HG02763 (cell line): ENCODE results near the gene BMERB1.
"Not testable (repeated sequence)": the region's sequence is repeated elsewhere in the genome, so short reads cannot be mapped to it uniquely, and the experiment has no call there.

Source experiments
- ATAC-seq: cut with Tn5 transposase; IDR thresholded peaks from one replicate; pipeline ENCODE4 v1.9.1; 2021; ENCODE audit warnings: mild to moderate bottlenecking, moderate library complexity; ENCODE audit not compliant: unreplicated experiment

The BMERB1 gene

DNA sequence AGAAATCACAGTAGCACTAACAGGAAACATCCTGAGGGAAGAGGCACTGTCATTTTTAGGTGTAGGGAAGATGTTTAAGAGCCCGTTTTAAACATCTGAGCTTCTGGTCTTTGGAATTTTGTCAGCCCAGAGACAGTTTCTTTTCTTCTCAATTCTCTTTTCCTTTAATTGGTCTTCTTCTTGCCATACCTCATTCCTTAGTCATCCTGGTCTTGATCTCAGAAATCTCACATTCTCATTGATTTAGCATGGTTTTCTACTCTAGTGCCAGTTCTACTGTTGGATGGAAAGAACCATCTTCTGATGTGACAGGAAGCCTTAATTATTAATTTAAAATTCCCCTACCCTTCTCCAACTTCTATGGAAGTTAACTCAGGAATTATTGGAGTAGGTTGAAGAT lies 25.4 kb downstream of the BMERB1 start:
- ATAC-seq: no peak

- no peak for ATAC-seq
Observed at GRCh38 chr16:15460601-15461000, 26.2 kb downstream of the BMERB1 start.

- ATAC-seq: no peak
Observed at GRCh38 chr16:15461376-15461775, 27.0 kb downstream of the BMERB1 start.

DNA sequence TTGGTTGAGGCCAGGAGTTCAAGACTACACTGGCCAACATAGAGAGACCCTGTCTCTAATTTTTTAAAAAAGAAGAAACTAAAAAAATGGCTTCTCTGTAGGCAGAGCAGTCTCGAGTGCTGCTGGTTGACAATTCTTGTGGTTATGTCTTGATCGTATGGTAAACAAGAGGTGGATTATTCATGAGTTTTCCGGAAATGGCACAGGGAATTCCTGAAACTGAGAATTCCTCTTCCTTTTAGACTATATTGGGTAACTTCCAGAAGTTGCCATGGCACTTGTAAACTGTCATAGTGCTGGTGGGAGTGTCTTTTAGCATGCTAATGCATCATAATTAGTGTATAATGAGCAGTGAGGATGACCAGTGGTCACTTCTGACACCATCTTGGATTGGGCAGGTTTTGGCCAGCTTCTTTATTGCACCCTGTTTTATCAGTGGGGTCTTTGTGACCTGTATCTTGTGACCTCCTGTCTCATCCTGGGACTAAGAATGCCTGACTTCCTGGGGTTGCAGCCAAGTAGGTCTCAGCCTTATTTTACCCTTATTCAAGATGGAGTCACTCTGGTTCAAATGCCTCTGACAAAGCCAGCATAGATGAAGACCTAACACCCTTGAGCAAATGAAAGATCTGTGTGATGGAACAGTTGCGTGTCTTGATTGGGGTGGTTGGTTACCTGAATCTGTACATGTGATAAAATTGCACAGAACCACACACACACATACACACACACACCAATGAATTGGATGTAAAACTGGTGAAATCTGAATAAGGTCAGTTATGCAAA lies 30.2 kb downstream of the BMERB1 start:
- ATAC-seq: no peak

DNA sequence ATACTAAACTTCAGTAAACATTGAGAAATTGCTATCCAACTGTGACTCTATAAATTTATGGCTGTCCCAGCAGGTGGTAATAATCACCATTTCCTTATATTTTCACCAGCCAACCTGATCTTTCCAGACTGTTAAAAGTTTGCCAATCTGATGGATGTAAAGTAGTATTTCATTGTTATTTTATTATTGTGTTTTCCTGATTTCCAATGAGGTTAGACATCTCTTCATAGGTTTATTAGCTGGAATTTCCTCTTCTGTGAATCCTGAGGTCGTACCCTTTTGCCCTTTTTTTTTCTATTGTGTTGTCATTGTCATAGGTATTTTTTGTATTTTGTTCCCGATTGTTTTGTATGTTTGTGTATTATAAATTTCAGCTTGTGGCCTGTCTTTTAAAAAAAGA lies 31.7 kb downstream of the BMERB1 start:
- no peak for ATAC-seq

DNA sequence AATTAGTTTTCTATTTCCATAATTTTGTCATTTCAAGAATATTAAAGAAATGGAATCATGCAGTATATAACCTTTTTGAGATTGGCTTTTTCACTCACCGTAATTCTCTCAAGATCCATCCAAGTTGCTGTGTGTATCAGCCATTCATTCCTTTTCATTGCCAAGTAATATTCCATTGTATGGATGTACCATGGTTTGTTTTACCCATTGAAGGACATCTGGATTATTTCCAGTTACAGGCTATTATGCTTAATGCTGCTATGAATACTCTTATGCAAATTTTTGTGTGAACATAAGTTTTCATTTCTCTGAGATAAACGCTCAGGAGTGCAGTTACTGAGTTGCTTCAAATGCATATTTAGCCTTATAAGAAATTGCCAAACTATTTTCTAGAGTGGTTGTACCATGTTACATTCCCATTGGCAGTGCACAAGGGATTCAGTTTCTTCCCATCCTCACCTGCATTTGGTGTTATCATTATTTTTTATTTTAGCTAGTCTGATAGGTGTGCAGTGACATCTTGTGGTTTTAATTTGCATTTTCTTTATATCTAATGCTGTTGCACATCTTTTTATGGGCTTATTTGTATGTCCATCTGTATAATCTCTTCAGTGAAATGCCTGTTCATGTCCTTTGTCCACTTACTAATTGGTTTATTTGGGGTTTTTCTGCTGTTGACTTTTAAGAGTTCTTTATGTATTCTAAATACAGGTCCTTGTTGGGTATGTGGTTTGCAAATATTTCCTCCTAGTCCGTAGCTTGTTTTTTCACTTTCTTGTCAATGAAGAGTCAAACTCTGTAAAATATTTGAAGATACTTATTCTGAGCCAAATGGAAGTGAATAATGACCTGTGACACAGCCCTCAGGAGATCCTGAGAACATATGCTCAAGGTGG lies 32.7 kb downstream of the BMERB1 start:
- ATAC-seq: no peak

DNA sequence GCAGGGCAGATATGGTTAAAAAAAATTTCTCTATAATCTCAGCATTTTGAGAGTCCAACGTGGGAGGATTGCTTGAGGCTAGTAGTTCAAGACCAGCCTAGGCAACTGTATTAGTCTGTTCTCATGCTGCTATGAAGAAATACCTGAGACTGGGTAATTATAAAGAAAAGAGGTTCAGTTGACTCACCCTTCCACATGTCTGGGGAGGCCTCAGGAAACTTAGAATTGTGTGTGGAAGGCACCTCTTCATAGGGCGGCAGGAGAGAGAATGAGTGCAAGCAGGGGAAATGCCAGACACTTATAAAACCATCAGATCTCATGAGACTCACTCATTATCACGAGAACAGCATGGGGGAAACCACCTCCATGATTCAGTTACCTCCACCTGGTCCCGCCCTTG lies 42.6 kb downstream of the BMERB1 start:
- not testable (repeated sequence) for ATAC-seq

DNA sequence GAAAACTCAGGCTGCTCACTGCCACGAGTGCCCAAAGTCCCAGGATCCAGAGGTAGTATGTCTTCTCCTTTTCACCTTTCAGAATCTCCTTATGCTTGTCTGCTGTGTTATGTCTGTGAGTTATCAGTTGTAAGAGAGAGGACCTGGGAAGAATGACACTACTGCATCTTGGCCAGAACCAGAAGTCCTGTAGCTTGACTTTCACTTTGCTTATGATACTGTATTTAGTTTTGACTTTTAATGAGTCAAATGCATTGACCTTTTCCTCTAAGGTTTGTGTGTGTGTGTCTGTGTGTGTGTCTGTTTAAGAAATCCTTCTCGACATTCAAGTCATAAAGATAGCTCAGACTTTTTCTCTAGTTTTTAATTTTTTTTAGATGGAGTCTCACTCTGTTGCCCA lies 43.4 kb downstream of the BMERB1 start:
- no peak for ATAC-seq

GRCh38 chr16:15482068-15482747 lies 47.8 kb downstream of the BMERB1 start:
- ATAC-seq: no peak

DNA sequence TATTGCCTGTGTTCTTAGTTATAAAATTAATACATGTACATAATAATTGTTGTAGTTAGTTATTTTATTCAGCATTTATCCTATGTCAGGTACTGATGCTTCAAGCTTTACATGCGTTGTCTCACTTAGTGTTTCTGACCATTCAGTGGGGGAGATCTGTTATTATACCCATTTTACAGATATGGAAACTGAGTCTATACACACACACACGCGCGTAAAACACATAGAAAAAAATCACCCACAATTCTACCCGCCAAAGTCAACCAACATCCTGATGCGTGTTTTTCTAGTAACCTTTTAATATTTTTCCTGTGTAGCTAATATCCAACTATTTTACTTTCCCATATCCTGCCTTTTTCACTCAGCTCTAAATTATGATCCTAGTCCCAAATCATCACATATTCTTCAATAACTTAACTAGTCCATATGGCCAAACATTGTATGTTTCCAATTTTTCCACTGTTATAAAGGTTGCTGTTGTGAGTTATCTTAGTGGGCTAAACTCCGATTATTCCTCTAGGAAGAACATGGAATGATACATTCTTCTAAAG lies 48.4 kb downstream of the BMERB1 start:
- ATAC-seq: no peak

DNA sequence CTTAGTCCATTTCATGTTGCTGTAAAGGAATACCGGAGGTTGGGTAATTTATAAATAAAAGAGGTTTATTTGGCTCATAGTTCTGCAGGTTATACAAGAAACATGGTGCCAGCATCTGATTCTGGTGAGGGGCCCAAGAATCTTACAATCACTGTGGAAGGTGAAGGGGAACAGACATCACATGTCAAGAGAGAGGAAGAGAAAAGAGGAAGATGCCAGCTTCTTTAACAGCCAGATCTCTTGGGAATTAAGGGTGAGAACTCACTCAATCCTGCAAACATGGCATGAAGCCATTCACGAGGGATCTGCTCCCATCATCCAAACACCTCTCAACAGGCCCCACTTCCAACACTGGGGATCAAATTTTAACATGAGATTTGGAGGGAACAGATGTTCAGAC lies 49.5 kb downstream of the BMERB1 start:
- no peak for ATAC-seq

GRCh38 chr16:15484662-15485061 lies 50.3 kb downstream of the BMERB1 start:
- ATAC-seq: no peak

DNA sequence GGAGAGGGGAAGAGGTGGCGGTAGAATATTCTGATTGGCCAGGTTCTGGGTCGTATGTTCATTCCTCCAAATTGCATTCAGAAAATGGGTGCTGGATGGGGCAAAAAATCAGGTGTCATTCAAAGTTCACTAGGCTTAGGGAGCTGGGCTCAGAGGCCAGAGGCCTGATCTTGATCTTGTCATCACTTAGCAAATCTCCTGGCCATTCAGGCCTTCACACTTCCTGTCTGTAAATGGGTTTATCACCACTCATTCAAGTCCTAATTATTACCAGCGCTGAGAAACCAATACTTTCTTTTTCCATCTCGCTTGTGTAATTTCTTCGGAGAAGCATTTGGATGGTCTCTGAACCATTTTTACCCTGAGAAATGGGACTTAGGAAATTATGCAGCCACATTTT lies 50.8 kb downstream of the BMERB1 start:
- ATAC-seq: no peak

GRCh38 chr16:15486661-15487060 lies 52.3 kb downstream of the BMERB1 start:
- no peak for ATAC-seq

GRCh38 chr16:15487336-15488284 lies 53.2 kb downstream of the BMERB1 start:
- no peak for ATAC-seq

- ATAC-seq: no peak
Observed at GRCh38 chr16:15489016-15489415, 54.6 kb downstream of the BMERB1 start.

GRCh38 chr16:15490123-15490711 lies 55.8 kb downstream of the BMERB1 start:
- ATAC-seq: no peak

DNA sequence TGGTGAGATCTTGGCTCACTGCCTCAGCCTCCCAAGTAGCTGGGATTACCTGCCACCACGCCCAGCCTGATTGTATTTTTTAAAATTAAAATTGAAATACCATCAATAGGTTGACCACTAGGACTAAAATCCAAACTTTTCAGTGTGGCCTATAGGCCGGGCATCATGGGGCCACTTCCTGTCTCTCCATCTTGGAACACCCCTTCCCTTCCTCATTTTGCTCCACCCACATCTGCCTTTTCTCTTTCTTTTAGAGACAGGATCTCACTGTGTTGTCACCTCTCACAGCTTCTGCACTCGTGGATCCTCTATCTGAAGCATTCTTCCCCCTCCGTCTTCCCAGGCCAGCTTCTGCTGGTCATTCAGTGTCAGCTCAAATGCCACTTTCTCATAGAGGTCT lies 57.0 kb downstream of the BMERB1 start:
- no peak for ATAC-seq

GRCh38 chr16:15492091-15492740 lies 57.8 kb downstream of the BMERB1 start:
- ATAC-seq: no peak
